ENCODE measurements around the gene PLD1.

The PLD1 gene

DNA sequence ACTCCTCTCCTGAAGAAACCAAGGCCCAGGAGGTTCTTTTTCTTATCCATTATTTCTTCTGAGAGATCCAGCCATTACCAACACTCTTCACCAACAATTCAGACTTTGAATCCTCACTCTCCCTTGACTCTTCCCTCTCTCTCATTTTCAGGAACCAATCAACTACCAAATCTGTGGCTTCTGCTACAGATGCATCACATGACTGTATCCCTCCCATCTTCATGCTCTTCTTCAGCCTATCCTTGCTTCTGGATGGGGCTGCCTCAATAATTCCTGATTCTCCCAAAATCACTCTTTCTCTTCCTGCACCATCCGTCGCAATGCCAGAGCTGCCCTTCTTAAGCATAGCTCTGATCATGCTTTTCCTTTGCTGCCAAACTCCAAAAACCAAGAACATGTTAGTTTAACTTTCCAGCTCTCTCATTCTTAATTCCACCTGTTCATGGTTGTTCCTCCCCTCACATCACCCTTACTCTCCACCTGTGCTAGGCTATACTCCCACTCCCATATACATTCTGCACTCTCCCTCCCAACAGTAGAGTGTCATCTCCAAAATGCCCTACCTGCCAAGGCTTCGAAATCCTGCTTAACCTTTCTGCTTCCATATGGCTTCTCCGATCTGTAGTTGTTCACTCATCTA lies 13.5 kb downstream of the PLD1 start:
- Histone ChIP-seq H3K4me3 (ENCODE audit: low read length, poor library complexity, severe bottlenecking) (no peak overlapping the region), H3K4me1 (ENCODE audit: insufficient read depth, low read length, poor library complexity, severe bottlenecking) (no peaks in the 10 kb centered on the region), H3K9ac (ENCODE audit: low read depth, low read length, poor library complexity, severe bottlenecking) (no peak overlapping the region), H3F3A (ENCODE audit: low read depth) (no peaks in the 10 kb centered on the region), H3K4me2 (ENCODE audit: low read depth, low read length, poor library complexity, severe bottlenecking) (no peak overlapping the region), H3K79me2 (ENCODE audit: insufficient read depth, low read length) (no peaks in the 10 kb centered on the region), H3K9me2 (replicated peaks; ENCODE audit: low read depth, low read length) (no peaks in the 10 kb centered on the region), H3K36me3 (ENCODE audit: insufficient read depth, low read length) (no peaks in the 10 kb centered on the region), H3K9me3 (ENCODE audit: insufficient read depth, low read depth, low read length) (no peaks in the 10 kb centered on the region), H2AFZ (ENCODE audit: low read length) (no peak overlapping the region), H4K20me1 (ENCODE audit: insufficient read depth, low read length, poor library complexity, severe bottlenecking) (no peaks in the 10 kb centered on the region), H3K27me3 (ENCODE audit: insufficient read depth, low read length, poor library complexity, severe bottlenecking) (no peaks in the 10 kb centered on the region)
- TF ChIP-seq EZH2phosphoT487 (IDR thresholded peaks at IDR 0.05; ENCODE audit: borderline replicate concordance), result no peak
- TF ChIP-seq, protein P1, sequence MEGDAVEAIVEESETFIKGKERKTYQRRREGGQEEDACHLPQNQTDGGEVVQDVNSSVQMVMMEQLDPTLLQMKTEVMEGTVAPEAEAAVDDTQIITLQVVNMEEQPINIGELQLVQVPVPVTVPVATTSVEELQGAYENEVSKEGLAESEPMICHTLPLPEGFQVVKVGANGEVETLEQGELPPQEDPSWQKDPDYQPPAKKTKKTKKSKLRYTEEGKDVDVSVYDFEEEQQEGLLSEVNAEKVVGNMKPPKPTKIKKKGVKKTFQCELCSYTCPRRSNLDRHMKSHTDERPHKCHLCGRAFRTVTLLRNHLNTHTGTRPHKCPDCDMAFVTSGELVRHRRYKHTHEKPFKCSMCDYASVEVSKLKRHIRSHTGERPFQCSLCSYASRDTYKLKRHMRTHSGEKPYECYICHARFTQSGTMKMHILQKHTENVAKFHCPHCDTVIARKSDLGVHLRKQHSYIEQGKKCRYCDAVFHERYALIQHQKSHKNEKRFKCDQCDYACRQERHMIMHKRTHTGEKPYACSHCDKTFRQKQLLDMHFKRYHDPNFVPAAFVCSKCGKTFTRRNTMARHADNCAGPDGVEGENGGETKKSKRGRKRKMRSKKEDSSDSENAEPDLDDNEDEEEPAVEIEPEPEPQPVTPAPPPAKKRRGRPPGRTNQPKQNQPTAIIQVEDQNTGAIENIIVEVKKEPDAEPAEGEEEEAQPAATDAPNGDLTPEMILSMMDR (conservative IDR thresholded peaks at IDR 0.05; ENCODE audit: low read length), result no peak

GRCh38 chr3:171792531-171792930 lies 17.8 kb downstream of the PLD1 start:
- Histone ChIP-seq H3K9me3 (ENCODE audit: insufficient read depth, low read depth, low read length) (no peaks in the 10 kb centered on the region), H3K27me3 (ENCODE audit: insufficient read depth, low read length, poor library complexity, severe bottlenecking) (no peaks in the 10 kb centered on the region), H4K20me1 (ENCODE audit: insufficient read depth, low read length, poor library complexity, severe bottlenecking) (no peaks in the 10 kb centered on the region), H2AFZ (ENCODE audit: low read length) (no peak overlapping the region), H3F3A (ENCODE audit: low read depth) (no peaks in the 10 kb centered on the region), H3K79me2 (ENCODE audit: insufficient read depth, low read length) (no peaks in the 10 kb centered on the region), H3K4me3 (ENCODE audit: low read length, poor library complexity, severe bottlenecking) (no peak overlapping the region), H3K9ac (ENCODE audit: low read depth, low read length, poor library complexity, severe bottlenecking) (no peak overlapping the region), H3K4me1 (ENCODE audit: insufficient read depth, low read length, poor library complexity, severe bottlenecking) (peaks cover 11% of the 10 kb centered on the region), H3K4me2 (ENCODE audit: low read depth, low read length, poor library complexity, severe bottlenecking) (no peak overlapping the region), H3K36me3 (ENCODE audit: insufficient read depth, low read length) (no peaks in the 10 kb centered on the region), H3K9me2 (replicated peaks; ENCODE audit: low read depth, low read length) (no peaks in the 10 kb centered on the region)
- TF ChIP-seq EZH2phosphoT487 (IDR thresholded peaks at IDR 0.05; ENCODE audit: borderline replicate concordance), result no peak
- TF ChIP-seq, protein P1 (conservative IDR thresholded peaks at IDR 0.05; ENCODE audit: low read length), result no peak

GRCh38 chr3:171791692-171792076 lies 18.6 kb downstream of the PLD1 start:
- no peak overlapping the region for H3K9ac ChIP-seq (ENCODE audit: low read depth, low read length, poor library complexity, severe bottlenecking)
- peaks cover 11% of the 10 kb centered on the region for H3K4me1 ChIP-seq (ENCODE audit: insufficient read depth, low read length, poor library complexity, severe bottlenecking)
- no peak overlapping the region for H3K4me3 ChIP-seq (ENCODE audit: low read length, poor library complexity, severe bottlenecking)
- no peaks in the 10 kb centered on the region for H4K20me1 ChIP-seq (ENCODE audit: insufficient read depth, low read length, poor library complexity, severe bottlenecking)
- no peaks in the 10 kb centered on the region for H3K27me3 ChIP-seq (ENCODE audit: insufficient read depth, low read length, poor library complexity, severe bottlenecking)
- TF ChIP-seq EZH2phosphoT487 (IDR thresholded peaks at IDR 0.05; ENCODE audit: borderline replicate concordance), result no peak
- TF ChIP-seq, protein P1 (conservative IDR thresholded peaks at IDR 0.05; ENCODE audit: low read length), result no peak
- H3K9me3 ChIP-seq (ENCODE audit: insufficient read depth, low read depth, low read length), result no peaks in the 10 kb centered on the region
- H3K79me2 ChIP-seq (ENCODE audit: insufficient read depth, low read length), result no peaks in the 10 kb centered on the region
- no peak overlapping the region for H3K4me2 ChIP-seq (ENCODE audit: low read depth, low read length, poor library complexity, severe bottlenecking)
- no peak overlapping the region for H2AFZ ChIP-seq (ENCODE audit: low read length)
- H3F3A ChIP-seq (ENCODE audit: low read depth), result no peaks in the 10 kb centered on the region
- no peaks in the 10 kb centered on the region for H3K36me3 ChIP-seq (ENCODE audit: insufficient read depth, low read length)
- no peaks in the 10 kb centered on the region for H3K9me2 ChIP-seq (replicated peaks; ENCODE audit: low read depth, low read length)
